Ecto neural progenitor cell (in vitro differentiated cells): ENCODE data around the gene CDC25B.
A peak's percentile ranks its signal among the peaks of the same experiment; 100 is the strongest.
"Not testable (repeated sequence)": the region's sequence is repeated elsewhere in the genome, so short reads cannot be mapped to it uniquely, and the experiment has no call there.

Experiments
- DNase-seq: peaks from one replicate; pipeline ENCODE4 v3.0.0-alpha.2; 2018; ENCODE audit warnings: low spot score

The CDC25B gene

GRCh38 chr20:3785240-3786125 lies 10.6 kb upstream of the CDC25B start:
- DNase-seq: peak; percentile 66

GRCh38 chr20:3786126-3786484 lies 10.0 kb upstream of the CDC25B start:
- DNase-seq: no peak

GRCh38 chr20:3786665-3787323 lies 9.3 kb upstream of the CDC25B start, which contains the start of gene CENPB:
CENPB (minus strand) TSS chr20:3786740; CDS start chr20:3786483, 257 bp downstream.
- DNase-seq: peak; percentile 92

- peak; percentile 37 for DNase-seq
Observed at GRCh38 chr20:3787324-3788014, 8.6 kb upstream of the CDC25B start.

- DNase-seq: peak; percentile 36
Observed at GRCh38 chr20:3788685-3789155, 7.4 kb upstream of the CDC25B start.

GRCh38 chr20:3789201-3789600 lies 6.9 kb upstream of the CDC25B start:
- not testable (repeated sequence) for DNase-seq

GRCh38 chr20:3794168-3794567 lies 1.9 kb upstream of the CDC25B start:
- DNase-seq: not testable (repeated sequence)

GRCh38 chr20:3794701-3795420 lies 1.2 kb upstream of the CDC25B start:
- no peak for DNase-seq

- DNase-seq: no peak
Observed at GRCh38 chr20:3796477-3797225, 541 bp downstream of the CDC25B start.

GRCh38 chr20:3797226-3797545 lies 1.1 kb downstream of the CDC25B start:
- no peak for DNase-seq

- no peak for DNase-seq
Observed at GRCh38 chr20:3797592-3798372, 1.7 kb downstream of the CDC25B start.

- no peak for DNase-seq
Observed at GRCh38 chr20:3798373-3798768, 2.3 kb downstream of the CDC25B start.

- no peak for DNase-seq
Observed at GRCh38 chr20:3798908-3799248, 2.8 kb downstream of the CDC25B start.

- no peak for DNase-seq
Observed at GRCh38 chr20:3800256-3800877, 4.3 kb downstream of the CDC25B start.

GRCh38 chr20:3800878-3801260 lies 4.8 kb downstream of the CDC25B start:
- DNase-seq: no peak

GRCh38 chr20:3801299-3801698 lies 5.2 kb downstream of the CDC25B start:
- DNase-seq: no peak

- DNase-seq: no peak
Observed at GRCh38 chr20:3801846-3802245, 5.7 kb downstream of the CDC25B start.

GRCh38 chr20:3802524-3803239 lies 6.6 kb downstream of the CDC25B start:
- no peak for DNase-seq

- DNase-seq: no peak
Observed at GRCh38 chr20:3803289-3803688, 7.2 kb downstream of the CDC25B start.

GRCh38 chr20:3803854-3804253 lies 7.7 kb downstream of the CDC25B start:
- no peak for DNase-seq
